ENCODE data around the gene POTEC.
A peak's percentile ranks its signal among the peaks of the same experiment; 100 is the strongest.
"Not testable (repeated sequence)": the region's sequence is repeated elsewhere in the genome, so short reads cannot be mapped to it uniquely, and the experiment has no call there.

POTEC gene

DNA sequence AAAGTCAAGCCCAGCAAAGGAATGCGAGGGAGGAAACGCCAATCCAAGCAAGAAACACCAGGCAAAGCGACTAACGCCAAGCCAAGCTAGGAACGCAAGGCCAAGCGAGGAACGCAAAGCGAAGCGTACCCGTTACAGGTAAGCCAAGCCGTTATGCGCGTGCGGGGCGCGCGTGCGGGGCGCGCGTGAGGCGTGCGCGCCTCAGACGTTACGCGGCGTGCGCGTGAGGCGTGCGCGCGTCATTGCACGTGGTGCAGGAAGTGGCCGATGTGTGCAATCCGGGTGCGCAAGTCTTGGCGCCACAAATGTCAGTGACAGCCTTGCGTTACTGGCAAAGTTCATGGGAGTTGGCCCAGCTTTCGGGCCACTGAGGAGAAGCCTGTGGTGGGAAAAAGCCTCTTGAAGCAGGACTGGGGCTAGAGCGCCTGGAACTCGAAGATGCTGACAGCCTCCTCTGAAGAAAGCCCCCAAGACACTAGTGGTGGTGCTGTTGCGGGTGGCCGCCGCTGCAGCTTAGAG, at the start of gene POTEC:
POTEC (minus strand) TSS at position 155 of the 519 bp plus-strand sequence. CDS start 454 bp downstream, outside the sequence.
- not testable (repeated sequence) for DNase-seq (ENCODE audit: low read depth)

GRCh38 chr18:14577971-14578370, 34.6 kb upstream of the POTEC start:
- DNase-seq (ENCODE audit: low read depth): no peak

- not testable (repeated sequence) for DNase-seq (ENCODE audit: low read depth)
Measured at GRCh38 chr18:14559502-14559901, 16.1 kb upstream of the POTEC start.

DNA sequence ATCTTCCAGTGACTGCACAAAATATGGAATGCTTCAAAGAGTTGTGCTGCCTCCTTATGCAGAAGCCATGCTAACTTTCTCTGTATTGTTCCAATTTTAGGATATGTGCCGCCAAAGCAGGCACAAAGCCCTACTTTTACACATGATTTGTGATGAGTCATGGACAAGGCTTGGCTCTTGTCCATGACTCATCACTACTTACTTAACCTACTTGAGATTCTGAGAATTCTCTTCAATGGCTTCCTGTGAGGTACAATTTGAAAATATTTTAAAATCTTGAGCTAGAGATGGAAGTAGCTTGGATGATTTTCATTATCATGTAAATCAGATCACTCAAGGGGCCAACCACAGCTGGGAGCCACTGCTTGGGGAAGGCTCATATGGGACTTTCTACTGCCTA, 11.7 kb downstream of the POTEC start:
- DNase-seq (ENCODE audit: low read depth): not testable (repeated sequence)

DNA sequence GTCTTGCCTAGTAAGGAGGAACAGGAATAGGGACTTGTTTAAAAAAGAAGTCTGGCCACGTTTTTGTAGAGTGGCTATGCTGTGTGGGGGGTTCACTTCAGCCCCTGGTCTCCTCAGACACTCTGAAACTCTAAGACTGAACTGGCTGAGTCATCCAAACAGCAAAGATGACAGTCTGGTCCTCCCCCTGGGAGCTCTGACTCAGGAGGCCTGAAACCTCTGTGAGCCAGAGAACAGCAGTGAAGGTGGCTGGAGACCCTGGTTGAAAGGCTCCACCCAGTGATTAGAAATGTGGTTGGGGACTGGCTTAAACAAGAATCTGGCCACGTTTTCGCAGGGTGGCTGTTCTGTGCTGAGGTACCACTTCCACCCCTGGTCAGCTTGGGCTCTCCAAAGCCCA, 32.7 kb downstream of the POTEC start:
- not testable (repeated sequence) for DNase-seq (ENCODE audit: low read depth)

DNA sequence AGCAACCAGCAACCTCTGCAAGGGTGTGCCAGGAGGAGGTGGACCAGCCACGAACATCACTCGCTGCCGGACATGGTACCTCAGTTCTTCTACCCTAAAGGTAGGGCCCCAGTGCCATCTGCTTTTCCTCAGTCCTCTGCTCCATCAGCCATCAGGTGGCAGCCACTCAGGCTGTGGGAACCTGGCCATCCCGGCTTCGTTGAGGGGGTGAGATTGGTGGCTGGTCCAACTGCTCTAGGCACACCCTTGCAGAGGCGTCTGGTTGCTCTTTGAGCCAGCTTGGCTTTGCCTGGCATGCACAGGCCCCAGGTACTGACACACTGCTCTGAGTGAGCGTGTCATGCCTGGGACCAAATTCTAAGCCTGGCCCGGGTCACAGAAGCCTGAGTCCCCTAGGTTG, 39.7 kb downstream of the POTEC start:
- DNase-seq (ENCODE audit: low read depth): not testable (repeated sequence)

DNA sequence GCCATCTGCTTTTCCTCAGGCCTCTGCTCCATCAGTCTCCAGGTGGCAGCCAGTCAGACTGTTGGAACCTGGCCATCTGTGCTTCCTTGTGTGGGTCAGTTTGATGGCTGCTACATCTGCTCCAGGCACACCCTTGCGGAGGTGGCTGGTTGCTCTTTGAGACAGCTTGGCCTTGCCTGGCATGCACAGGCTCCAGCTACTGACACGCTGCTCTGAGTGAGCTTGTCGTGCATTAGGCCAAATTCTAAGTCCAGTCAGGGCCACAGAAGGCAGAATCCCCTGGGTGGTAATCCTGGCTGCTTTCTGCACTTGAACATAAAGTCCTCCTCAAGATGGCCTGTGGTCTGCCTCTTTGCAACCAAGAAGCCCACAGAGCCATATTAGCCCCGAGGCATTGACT, 41.5 kb downstream of the POTEC start:
- DNase-seq (ENCODE audit: low read depth): not testable (repeated sequence)

DNA sequence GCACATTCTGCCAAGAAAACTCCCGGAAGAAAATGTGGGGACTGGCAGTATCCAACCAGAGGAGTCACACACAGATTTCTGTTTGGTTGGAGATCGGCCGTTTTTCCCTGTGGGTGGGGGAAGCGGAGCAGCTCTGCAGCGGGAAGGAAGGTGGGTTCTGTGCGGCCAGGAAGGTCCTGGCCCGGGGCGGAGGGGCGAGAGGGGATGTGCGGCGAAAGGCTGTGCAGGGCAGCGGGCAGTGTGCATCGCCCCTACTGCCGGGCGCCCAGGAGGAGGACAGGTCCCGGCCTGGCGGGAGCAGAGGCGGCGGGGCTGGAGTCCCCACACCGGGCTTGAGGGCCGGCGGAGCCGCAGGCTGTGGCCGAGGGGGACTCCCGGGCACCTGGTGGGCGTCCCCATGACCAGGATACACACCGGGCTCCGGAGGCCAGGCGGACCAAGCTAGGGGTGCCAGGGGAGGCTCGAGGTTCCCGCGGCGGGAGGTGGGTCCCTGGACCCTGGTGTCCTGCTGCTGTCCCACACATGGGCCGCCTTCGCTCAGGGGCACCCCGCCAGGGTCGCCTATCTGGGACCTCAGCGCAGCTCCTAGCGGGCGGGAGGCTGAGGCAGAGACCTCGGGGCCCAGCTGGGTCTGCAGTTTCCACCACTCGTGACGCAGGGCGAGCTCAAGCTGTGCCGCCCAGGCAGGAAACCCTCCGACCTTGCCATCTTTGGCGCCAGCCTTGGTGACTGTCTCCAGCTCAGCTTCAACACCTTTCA, 54.0 kb downstream of the POTEC start:
- not testable (repeated sequence) for DNase-seq (ENCODE audit: low read depth)

DNA sequence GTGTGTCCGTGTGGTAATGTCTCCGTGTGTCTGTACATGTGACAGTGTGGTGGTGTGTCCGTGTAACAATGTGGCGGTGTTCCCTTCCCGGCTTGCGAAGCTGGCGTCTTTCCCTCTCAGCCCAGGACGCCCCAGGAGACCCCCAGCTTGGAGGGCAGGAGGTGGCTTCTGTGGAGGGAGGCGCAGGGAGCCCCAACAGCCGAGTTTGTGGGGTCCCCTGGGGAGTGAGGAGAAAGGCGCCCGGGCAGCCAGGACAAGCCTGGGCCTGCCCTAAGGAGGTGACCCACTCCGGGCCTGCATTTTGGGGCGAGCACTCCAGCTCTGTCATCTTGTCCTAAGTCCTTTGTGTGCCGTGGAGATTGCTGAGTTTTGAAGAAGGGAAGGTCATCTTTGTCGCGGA, 54.6 kb downstream of the POTEC start:
- DNase-seq (ENCODE audit: low read depth): not testable (repeated sequence)

DNA sequence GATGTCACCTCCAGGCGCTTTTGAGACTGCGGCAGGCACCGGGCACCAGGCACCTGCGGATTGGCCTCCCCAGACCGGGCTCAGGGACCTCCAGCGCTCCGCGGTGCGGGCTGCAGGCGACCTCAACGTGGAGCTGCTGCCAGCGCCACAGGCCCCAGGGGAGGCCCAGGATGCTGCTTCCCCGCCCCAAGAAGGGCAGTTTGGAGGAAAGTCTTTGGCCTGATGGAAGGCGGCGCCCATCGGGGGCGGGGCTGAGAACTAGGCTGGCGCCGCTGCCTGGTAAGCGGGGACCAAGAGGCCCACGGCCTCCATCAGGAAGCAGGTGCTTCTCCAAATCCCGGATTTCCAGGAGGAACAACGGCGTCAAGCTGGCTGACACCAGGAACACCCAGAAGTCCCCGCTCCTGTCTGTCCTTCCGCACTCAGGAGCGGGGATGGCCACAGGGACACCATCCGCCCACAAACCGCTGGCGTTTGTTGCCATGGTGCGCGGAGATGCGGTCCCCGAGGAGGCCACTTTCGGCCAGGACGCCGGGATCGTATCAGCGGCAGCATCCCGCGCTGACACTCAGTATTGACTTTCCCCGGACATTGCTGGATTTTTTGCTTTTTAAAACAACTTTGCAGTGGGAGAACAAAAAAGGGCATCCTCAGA, 56.3 kb downstream of the POTEC start:
- DNase-seq (ENCODE audit: low read depth): not testable (repeated sequence)

GRCh38 chr18:14479076-14479475, 64.3 kb downstream of the POTEC start:
- DNase-seq (ENCODE audit: low read depth): not testable (repeated sequence)

GRCh38 chr18:14475520-14475919, 67.9 kb downstream of the POTEC start:
- not testable (repeated sequence) for DNase-seq (ENCODE audit: low read depth)

GRCh38 chr18:14474752-14475151, 68.6 kb downstream of the POTEC start:
- not testable (repeated sequence) for DNase-seq (ENCODE audit: low read depth)

DNA sequence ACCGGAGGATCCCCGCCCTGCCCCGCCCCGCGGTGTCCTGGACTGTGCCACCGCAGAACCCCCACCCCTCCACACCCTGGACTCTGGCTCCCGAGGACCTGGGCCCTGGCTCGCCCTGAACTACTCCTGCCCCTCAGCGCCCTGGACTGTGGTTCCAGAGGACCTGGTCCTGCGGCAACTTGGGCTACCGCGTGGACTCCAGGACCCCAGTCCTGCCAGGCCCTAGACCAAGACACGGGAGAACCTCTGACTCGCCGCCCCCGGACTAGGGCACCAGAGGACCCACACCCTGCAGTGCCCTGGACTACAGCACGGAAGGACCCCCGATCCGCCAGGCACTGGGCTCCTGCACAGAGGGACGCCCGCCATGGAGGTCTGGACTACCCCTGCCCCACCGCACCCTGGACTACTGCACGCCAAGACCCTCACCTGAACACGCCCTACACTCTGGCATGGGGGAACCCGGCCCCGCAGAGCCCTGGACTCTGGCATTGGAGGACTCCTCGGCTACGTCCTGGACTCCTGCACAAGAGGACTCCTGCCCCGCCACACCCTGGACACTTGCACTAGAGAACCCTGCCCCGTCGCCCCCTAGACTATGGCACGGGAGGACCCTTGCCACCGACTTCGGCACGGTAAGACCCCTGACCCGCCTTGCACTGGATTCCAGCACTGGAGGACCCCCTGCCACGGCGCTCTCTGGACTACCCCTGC, 69.2 kb downstream of the POTEC start:
- DNase-seq (ENCODE audit: low read depth): not testable (repeated sequence)

GRCh38 chr18:14473250-14474006, 70.0 kb downstream of the POTEC start:
- not testable (repeated sequence) for DNase-seq (ENCODE audit: low read depth)

DNA sequence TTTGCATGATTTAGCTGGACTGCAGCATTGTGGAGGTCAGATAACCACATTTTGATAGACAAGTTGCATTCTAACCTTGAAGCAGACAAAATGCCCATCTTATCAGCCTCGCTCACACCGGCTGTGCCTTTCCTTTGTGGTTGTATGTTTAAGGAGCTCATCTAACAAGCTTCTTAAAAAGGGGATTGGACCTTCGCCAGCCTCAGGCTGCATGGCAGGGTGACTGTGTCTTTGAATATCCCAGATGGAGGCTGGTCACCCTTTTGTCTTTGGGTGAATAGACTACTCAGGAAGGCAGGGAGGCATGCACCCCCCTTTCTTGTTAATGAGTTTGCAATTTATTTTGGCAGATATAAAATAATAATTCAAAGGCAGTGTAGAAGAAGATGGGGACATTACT, 72.1 kb downstream of the POTEC start:
- DNase-seq (ENCODE audit: low read depth): not testable (repeated sequence)

GRCh38 chr18:14470446-14470845, 73.0 kb downstream of the POTEC start:
- not testable (repeated sequence) for DNase-seq (ENCODE audit: low read depth)

DNA sequence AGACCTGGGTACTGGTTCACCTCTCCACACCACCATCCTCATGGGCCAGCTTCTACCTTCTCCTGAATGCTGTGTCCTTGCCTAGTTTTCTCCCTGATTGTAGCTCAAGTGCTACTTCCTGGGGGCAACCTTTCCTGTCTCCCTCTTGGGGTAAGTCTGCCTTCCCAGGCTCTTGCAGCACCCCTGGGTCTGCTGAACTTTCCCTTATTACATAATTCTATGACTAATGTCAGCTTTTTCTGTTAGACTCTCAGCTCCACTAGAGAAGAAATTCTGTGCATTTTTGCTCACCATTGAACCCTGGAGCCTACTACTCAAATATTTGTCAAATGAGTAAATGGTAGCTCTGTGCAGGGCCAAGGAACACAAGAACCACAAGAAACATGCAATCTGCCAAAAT, 73.4 kb downstream of the POTEC start:
- DNase-seq (ENCODE audit: low read depth): peak; percentile 79

- DNase-seq (ENCODE audit: low read depth): not testable (repeated sequence)
Measured at GRCh38 chr18:14465989-14466388, 77.4 kb downstream of the POTEC start.

Data from GM04503 (cell line).